Left ventricle myocardium inferior (tissue), 1 donor: ENCODE results near the gene TSPEAR. TPM values are rescaled to one million over a fixed set of nuclear protein-coding genes. Genes with fewer than 3 reads are reported as not detected.

Experiments used
- DNase-seq: peaks from one replicate; pipeline ENCODE4 v3.0.0-alpha.2; 2020
- H3K27ac ChIP-seq: fragments of 200-600 bp; replicated peaks from 2 replicates; pipeline ENCODE4 v1.8.0; 2021
- H3K27me3 ChIP-seq: fragments of 200-600 bp; 2 replicates; pipeline ENCODE4 v1.8.0; 2021; ENCODE audit warnings: low read depth
- H3K36me3 ChIP-seq: fragments of 200-600 bp; 2 replicates; pipeline ENCODE4 v1.8.0; 2021
- H3K4me1 ChIP-seq: fragments of 200-600 bp; 2 replicates; pipeline ENCODE4 v1.8.0; 2021
- H3K4me3 ChIP-seq: fragments of 200-600 bp; 2 replicates; pipeline ENCODE4 v1.8.0; 2021; ENCODE audit warnings: mild to moderate bottlenecking, moderate library complexity
- H3K9me3 ChIP-seq: fragments of 200-600 bp; replicated peaks from 2 replicates; pipeline ENCODE4 v1.8.0; 2021
- intact Hi-C: fragments of 100-400 bp; cut with micrococcal nuclease; formaldehyde crosslinking; loops from one replicate; pipeline ENCODE4 v1.11.0; 2022
- total RNA-seq: library from RNA; stranded (reverse); fragmentation: NEBNext Ultra II Directional; extraction: Animal tissue kit (Norgen Biotek cat#: 25700); gene quantifications from one replicate; pipeline ENCODE4 v1.2.1, GENCODE V29; 2021
- TF ChIP-seq, protein P1 (sequence below): fragments of 200-600 bp; IDR thresholded peaks from 2 replicates; pipeline ENCODE4 v1.8.0; 2021; ENCODE audit warnings: antibody characterized with exemption, mild to moderate bottlenecking, borderline replicate concordance
- donor health status: DM: no; HTN: yes; CAD: no; lungs with severe emphysema.

TSPEAR gene
- total RNA-seq, 1 donor from 2014 or later, result 3.3 TPM

DNA sequence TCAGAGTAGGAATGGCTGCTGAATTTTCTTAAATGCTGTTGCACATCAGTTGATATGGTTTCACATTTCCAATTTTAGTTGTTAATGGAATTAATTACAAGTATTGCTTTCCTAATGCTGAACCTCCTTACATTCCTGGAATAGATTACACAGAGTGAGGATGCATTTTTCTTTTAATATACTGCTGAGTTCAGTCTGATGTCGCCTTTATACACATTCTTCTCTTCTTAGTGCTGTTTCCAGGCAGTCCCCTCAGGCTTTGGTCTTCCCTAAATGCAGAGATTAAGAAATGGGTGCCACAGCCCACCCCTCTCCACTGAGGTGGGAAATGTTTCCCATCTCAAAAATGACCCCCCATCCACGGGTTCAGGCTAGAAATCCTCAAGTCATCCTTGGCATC is 6.7 kb upstream of the TSPEAR start:
- no peak overlapping the region for H3K4me3 ChIP-seq
- intact Hi-C loops, result no loop called here
- peaks cover 8% of the 10 kb centered on the region for H3K4me1 ChIP-seq
- TF ChIP-seq, protein P1, sequence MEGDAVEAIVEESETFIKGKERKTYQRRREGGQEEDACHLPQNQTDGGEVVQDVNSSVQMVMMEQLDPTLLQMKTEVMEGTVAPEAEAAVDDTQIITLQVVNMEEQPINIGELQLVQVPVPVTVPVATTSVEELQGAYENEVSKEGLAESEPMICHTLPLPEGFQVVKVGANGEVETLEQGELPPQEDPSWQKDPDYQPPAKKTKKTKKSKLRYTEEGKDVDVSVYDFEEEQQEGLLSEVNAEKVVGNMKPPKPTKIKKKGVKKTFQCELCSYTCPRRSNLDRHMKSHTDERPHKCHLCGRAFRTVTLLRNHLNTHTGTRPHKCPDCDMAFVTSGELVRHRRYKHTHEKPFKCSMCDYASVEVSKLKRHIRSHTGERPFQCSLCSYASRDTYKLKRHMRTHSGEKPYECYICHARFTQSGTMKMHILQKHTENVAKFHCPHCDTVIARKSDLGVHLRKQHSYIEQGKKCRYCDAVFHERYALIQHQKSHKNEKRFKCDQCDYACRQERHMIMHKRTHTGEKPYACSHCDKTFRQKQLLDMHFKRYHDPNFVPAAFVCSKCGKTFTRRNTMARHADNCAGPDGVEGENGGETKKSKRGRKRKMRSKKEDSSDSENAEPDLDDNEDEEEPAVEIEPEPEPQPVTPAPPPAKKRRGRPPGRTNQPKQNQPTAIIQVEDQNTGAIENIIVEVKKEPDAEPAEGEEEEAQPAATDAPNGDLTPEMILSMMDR, result no peak
- H3K27ac ChIP-seq, result no peak overlapping the region
- H3K36me3 ChIP-seq, result no peaks in the 10 kb centered on the region
- peaks cover 36% of the 10 kb centered on the region for H3K27me3 ChIP-seq
- no peak for DNase-seq
- H3K9me3 ChIP-seq, result no peaks in the 10 kb centered on the region

GRCh38 chr21:44716984-44717383 is 5.6 kb upstream of the TSPEAR start:
- no peaks in the 10 kb centered on the region for H3K9me3 ChIP-seq
- H3K4me3 ChIP-seq, result no peak overlapping the region
- no peak overlapping the region for H3K27ac ChIP-seq
- H3K4me1 ChIP-seq, result peaks cover 12% of the 10 kb centered on the region
- H3K27me3 ChIP-seq, result peaks cover 36% of the 10 kb centered on the region
- DNase-seq, result no peak
- no peaks in the 10 kb centered on the region for H3K36me3 ChIP-seq
- intact Hi-C loops, result no loop called here
- TF ChIP-seq, protein P1, result no peak

DNA sequence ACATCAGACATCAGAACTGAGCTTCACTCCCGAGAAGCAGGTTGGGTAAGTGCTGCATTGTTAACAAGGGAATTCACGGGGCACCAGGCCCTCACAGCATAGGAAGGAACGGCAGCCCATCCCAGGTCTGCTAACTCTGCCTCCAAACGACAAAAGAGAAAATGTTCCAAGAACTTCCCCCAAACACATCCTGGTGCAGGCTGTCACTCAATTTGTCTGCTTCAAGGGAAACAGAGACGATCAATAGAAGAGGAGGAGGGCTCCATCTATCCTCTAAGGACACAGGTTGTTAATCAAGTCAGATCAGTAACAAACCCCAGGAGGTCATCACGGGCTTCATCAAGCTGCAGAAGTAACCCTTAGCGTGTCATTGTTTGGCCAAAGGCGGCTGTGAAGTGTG is 3.5 kb upstream of the TSPEAR start:
- intact Hi-C loops, result no loop called here
- no peak for DNase-seq
- Histone ChIP-seq H3K27ac (no peak overlapping the region), H3K36me3 (no peaks in the 10 kb centered on the region), H3K9me3 (no peaks in the 10 kb centered on the region), H3K4me3 (no peak overlapping the region), H3K27me3 (peaks cover 49% of the 10 kb centered on the region), H3K4me1 (peaks cover 31% of the 10 kb centered on the region)
- TF ChIP-seq, protein P1, result no peak

- H3K36me3 ChIP-seq, result no peaks in the 10 kb centered on the region
- intact Hi-C loops, result no loop called here
- H3K9me3 ChIP-seq, result no peaks in the 10 kb centered on the region
- peaks cover 59% of the 10 kb centered on the region for H3K27me3 ChIP-seq
- DNase-seq, result no peak
- TF ChIP-seq, protein P1, result no peak
- no peak overlapping the region for H3K27ac ChIP-seq
- H3K4me3 ChIP-seq, result no peak overlapping the region
- H3K4me1 ChIP-seq, result peaks cover 39% of the 10 kb centered on the region
Observed at GRCh38 chr21:44713846-44714245, 2.5 kb upstream of the TSPEAR start.

DNA sequence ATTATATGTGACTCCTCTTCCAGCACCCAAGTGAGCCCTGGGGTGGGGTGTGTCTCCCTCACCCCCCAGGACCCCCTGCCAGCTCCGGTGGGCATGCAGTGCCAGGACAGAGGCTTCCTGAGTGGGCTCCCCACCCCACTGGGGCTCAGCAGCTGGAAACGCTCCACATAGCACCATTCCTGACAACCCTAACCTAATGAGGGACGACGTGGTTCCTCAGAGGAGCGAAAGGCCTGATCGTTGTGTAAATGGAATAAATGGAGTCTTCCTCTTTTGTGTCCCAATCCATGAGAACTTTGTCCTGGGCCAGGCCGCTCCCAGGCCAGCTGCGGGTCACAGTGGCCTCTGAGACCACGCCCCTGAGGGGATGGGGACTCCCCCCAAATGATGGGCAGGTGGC is 1.8 kb upstream of the TSPEAR start:
- Histone ChIP-seq H3K27ac (no peak overlapping the region), H3K9me3 (no peaks in the 10 kb centered on the region), H3K4me3 (no peak overlapping the region), H3K27me3 (peaks cover 67% of the 10 kb centered on the region), H3K36me3 (no peaks in the 10 kb centered on the region), H3K4me1 (peaks cover 46% of the 10 kb centered on the region)
- intact Hi-C loops, result no loop called here
- TF ChIP-seq, protein P1, result no peak
- DNase-seq, result no peak
